GM21825 (cell line): ENCODE results near the gene DMXL1.
"Not testable (repeated sequence)": the region's sequence is repeated elsewhere in the genome, so short reads cannot be mapped to it uniquely, and the experiment has no call there.

ENCODE experiments used
- ATAC-seq: cut with Tn5 transposase; IDR thresholded peaks from one replicate; pipeline ENCODE4 v1.9.1; 2021; ENCODE audit warnings: mild to moderate bottlenecking, moderate library complexity; ENCODE audit not compliant: unreplicated experiment

DMXL1 gene

GRCh38 chr5:119122474-119122873 lies 51.6 kb downstream of the DMXL1 start:
- not testable (repeated sequence) for ATAC-seq

GRCh38 chr5:119123280-119123679 lies 52.4 kb downstream of the DMXL1 start:
- ATAC-seq, result no peak

- ATAC-seq, result no peak
These were observed 58.9 kb downstream of the DMXL1 start for GRCh38 chr5:119129770-119130169.

GRCh38 chr5:119131530-119132304 lies 60.8 kb downstream of the DMXL1 start:
- ATAC-seq, result no peak

- not testable (repeated sequence) for ATAC-seq
These were observed 64.9 kb downstream of the DMXL1 start for GRCh38 chr5:119135743-119136142.

- ATAC-seq, result no peak
These were observed 65.9 kb downstream of the DMXL1 start for GRCh38 chr5:119136666-119137318.

GRCh38 chr5:119153629-119154028 lies 82.7 kb downstream of the DMXL1 start:
- no peak for ATAC-seq

GRCh38 chr5:119158144-119158543 lies 87.3 kb downstream of the DMXL1 start:
- ATAC-seq, result no peak

- no peak for ATAC-seq
These were observed 90.5 kb downstream of the DMXL1 start for GRCh38 chr5:119161430-119161829.

- ATAC-seq, result no peak
These were observed 95.1 kb downstream of the DMXL1 start for GRCh38 chr5:119166026-119166425.

- no peak for ATAC-seq
These were observed 97.5 kb downstream of the DMXL1 start for GRCh38 chr5:119168401-119168800.

- no peak for ATAC-seq
These were observed 100.8 kb downstream of the DMXL1 start for GRCh38 chr5:119171686-119172085.

- ATAC-seq, result no peak
These were observed 103.8 kb downstream of the DMXL1 start for GRCh38 chr5:119174578-119175163.

GRCh38 chr5:119176785-119177184 lies 105.9 kb downstream of the DMXL1 start:
- no peak for ATAC-seq

- no peak for ATAC-seq
These were observed 106.3 kb downstream of the DMXL1 start for GRCh38 chr5:119177226-119177625.

- ATAC-seq, result no peak
These were observed 107.5 kb downstream of the DMXL1 start for GRCh38 chr5:119178435-119178834.

- ATAC-seq, result no peak
These were observed 109.2 kb downstream of the DMXL1 start for GRCh38 chr5:119179857-119180641.

GRCh38 chr5:119185512-119185911 lies 114.6 kb downstream of the DMXL1 start:
- ATAC-seq, result not testable (repeated sequence)

- ATAC-seq, result no peak
These were observed 117.1 kb downstream of the DMXL1 start for GRCh38 chr5:119187776-119188529.

GRCh38 chr5:119190470-119191095 lies 119.7 kb downstream of the DMXL1 start:
- no peak for ATAC-seq
